Nephron (organoid): Measurements from ENCODE around the gene ALDH1A1.
A peak's percentile ranks its signal among the peaks of the same experiment; 100 is the strongest.
"Not testable (repeated sequence)": the region's sequence is repeated elsewhere in the genome, so short reads cannot be mapped to it uniquely, and the experiment has no call there.

Experiments
- H3K27ac Mint-ChIP-seq, 3 experiments: 2 replicates each; pipeline ENCODE4 v1.8.0; 2020; ENCODE audit warnings: mixed read lengths in 3 of 3, mild to moderate bottlenecking in 2 of 3, moderate library complexity in 1 of 3
- H3K27me3 Mint-ChIP-seq: 2 replicates; pipeline ENCODE4 v1.8.0; 2021; ENCODE audit warnings: low read depth, mild to moderate bottlenecking, moderate library complexity, mixed read lengths
- H3K36me3 Mint-ChIP-seq: 2 replicates; pipeline ENCODE4 v1.8.0; 2020; ENCODE audit warnings: low read depth, mixed read lengths
- H3K4me1 Mint-ChIP-seq: 2 replicates; pipeline ENCODE4 v1.8.0; 2020; ENCODE audit warnings: mixed read lengths
- H3K4me3 Mint-ChIP-seq, 3 experiments: 2 replicates each; pipeline ENCODE4 v1.8.0; 2020; ENCODE audit warnings: mild to moderate bottlenecking in 3 of 3, mixed read lengths in 3 of 3, moderate library complexity in 2 of 3
- H3K9me3 Mint-ChIP-seq: 2 replicates; pipeline ENCODE4 v1.8.0; 2020; ENCODE audit warnings: mixed read lengths
- TF ChIP-seq, protein P1 (sequence below), 3 experiments: fragments of 200-600 bp; sonication (generic); IDR thresholded peaks; one replicate each; pipeline ENCODE4 v1.5.0; 2021; ENCODE audit warnings: antibody characterized with exemption in 3 of 3; ENCODE audit not compliant: unreplicated experiment in 3 of 3

The ALDH1A1 gene

GRCh38 chr9:72946821-72947220, 6.0 kb downstream of the ALDH1A1 start:
- H3K27ac Mint-ChIP-seq = peak overlapping the region in 1 of 3 experiments; percentile 65
- H3K27me3 Mint-ChIP-seq = no peaks in the 10 kb centered on the region
- no peaks in the 10 kb centered on the region for H3K9me3 Mint-ChIP-seq
- H3K4me3 Mint-ChIP-seq = no peak overlapping the region
- peaks cover 29% of the 10 kb centered on the region for H3K4me1 Mint-ChIP-seq
- no peaks in the 10 kb centered on the region for H3K36me3 Mint-ChIP-seq
- TF ChIP-seq, protein P1, sequence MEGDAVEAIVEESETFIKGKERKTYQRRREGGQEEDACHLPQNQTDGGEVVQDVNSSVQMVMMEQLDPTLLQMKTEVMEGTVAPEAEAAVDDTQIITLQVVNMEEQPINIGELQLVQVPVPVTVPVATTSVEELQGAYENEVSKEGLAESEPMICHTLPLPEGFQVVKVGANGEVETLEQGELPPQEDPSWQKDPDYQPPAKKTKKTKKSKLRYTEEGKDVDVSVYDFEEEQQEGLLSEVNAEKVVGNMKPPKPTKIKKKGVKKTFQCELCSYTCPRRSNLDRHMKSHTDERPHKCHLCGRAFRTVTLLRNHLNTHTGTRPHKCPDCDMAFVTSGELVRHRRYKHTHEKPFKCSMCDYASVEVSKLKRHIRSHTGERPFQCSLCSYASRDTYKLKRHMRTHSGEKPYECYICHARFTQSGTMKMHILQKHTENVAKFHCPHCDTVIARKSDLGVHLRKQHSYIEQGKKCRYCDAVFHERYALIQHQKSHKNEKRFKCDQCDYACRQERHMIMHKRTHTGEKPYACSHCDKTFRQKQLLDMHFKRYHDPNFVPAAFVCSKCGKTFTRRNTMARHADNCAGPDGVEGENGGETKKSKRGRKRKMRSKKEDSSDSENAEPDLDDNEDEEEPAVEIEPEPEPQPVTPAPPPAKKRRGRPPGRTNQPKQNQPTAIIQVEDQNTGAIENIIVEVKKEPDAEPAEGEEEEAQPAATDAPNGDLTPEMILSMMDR (IDR thresholded peaks at IDR 0.05; ENCODE audit: unreplicated experiment in 3 of 3) = no peak

- H3K36me3 Mint-ChIP-seq = no peaks in the 10 kb centered on the region
- TF ChIP-seq, protein P1 (IDR thresholded peaks at IDR 0.05; ENCODE audit: unreplicated experiment in 3 of 3) = no peak
- no peaks in the 10 kb centered on the region for H3K9me3 Mint-ChIP-seq
- no peaks in the 10 kb centered on the region for H3K27me3 Mint-ChIP-seq
- peak overlapping the region in 1 of 3 experiments; percentile 9 for H3K27ac Mint-ChIP-seq
- no peak overlapping the region for H3K4me3 Mint-ChIP-seq
- H3K4me1 Mint-ChIP-seq = peaks cover 26% of the 10 kb centered on the region
Measured at GRCh38 chr9:72946318-72946717, 6.5 kb downstream of the ALDH1A1 start.

GRCh38 chr9:72945391-72945790, 7.5 kb downstream of the ALDH1A1 start:
- Mint-ChIP-seq H3K36me3 (no peaks in the 10 kb centered on the region), H3K27ac (peak overlapping the region; percentile 14 to 82 (median 51)), H3K4me1 (peaks cover 19% of the 10 kb centered on the region), H3K4me3 (no peak overlapping the region), H3K27me3 (no peaks in the 10 kb centered on the region), H3K9me3 (no peaks in the 10 kb centered on the region)
- TF ChIP-seq, protein P1 (IDR thresholded peaks at IDR 0.05; ENCODE audit: unreplicated experiment in 3 of 3) = no peak

DNA sequence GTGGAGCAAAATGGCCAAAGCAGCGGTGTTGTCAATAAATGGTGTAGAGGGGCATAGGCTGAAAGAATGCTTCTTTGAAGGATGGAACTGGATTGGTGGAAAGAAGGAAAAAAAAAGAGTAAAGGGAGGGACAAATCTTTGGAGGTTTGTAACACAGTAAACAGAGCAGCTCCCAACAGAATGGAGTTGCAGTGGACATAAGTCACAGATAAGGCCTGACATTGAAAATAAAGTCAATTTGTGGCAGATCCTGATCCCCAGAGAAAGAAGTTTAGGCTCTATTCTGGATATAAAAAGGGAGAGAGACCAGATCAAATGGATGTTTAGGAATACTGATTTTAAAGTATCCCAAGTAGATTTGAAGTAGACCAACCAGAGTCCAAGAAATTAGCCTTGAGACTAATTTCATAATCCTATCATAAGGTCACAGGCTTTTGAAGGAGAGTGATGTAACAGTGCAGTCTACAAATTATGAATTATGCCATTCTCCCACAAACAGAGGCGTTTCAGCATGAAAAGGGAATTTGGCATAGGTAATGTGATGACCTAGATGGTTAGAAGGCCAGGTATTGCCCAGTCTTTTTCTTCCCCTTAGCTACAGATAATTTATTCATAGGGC, 8.9 kb downstream of the ALDH1A1 start:
- no peaks in the 10 kb centered on the region for H3K27me3 Mint-ChIP-seq
- H3K27ac Mint-ChIP-seq = peak overlapping the region in 2 of 3 experiments; percentile 3 to 9
- H3K9me3 Mint-ChIP-seq = no peaks in the 10 kb centered on the region
- no peak overlapping the region for H3K4me3 Mint-ChIP-seq
- H3K36me3 Mint-ChIP-seq = no peaks in the 10 kb centered on the region
- H3K4me1 Mint-ChIP-seq = peaks cover 14% of the 10 kb centered on the region
- TF ChIP-seq, protein P1 (IDR thresholded peaks at IDR 0.05; ENCODE audit: unreplicated experiment in 3 of 3) = no peak

GRCh38 chr9:72942451-72942850, 10.4 kb downstream of the ALDH1A1 start:
- TF ChIP-seq, protein P1 (IDR thresholded peaks at IDR 0.05; ENCODE audit: unreplicated experiment in 3 of 3) = no peak
- H3K27ac Mint-ChIP-seq = no peak overlapping the region
- H3K36me3 Mint-ChIP-seq = no peaks in the 10 kb centered on the region
- no peak overlapping the region for H3K4me3 Mint-ChIP-seq
- H3K4me1 Mint-ChIP-seq = peaks cover 5% of the 10 kb centered on the region
- H3K9me3 Mint-ChIP-seq = no peaks in the 10 kb centered on the region
- no peaks in the 10 kb centered on the region for H3K27me3 Mint-ChIP-seq

DNA sequence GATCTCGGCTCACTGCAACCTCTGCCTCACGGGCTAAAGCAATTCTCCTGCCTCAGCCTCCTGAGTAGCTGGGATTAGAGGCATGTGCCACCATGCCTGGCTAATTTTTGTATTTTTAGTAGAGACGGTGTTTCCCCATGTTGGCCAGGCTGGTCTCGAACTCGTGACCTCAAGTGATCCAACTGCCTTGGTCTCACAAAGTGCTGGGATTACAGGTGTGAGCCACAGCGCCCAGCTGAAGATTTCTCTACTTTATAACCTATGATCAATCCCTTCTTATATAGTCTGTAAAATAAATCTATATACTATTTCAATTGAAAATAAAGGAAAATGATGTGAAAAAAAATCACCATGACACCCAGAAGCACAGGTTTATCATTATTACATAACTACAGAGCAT, 13.3 kb downstream of the ALDH1A1 start:
- not testable (repeated sequence) for H3K27me3 Mint-ChIP-seq

More for the DNA sequence above, 13.3 kb downstream of the ALDH1A1 start:
- not testable (repeated sequence) for H3K27ac Mint-ChIP-seq, H3K9me3 Mint-ChIP-seq, H3K4me1 Mint-ChIP-seq, H3K4me3 Mint-ChIP-seq, H3K36me3 Mint-ChIP-seq
